ENCODE data around the gene CFAP45.

DNA sequence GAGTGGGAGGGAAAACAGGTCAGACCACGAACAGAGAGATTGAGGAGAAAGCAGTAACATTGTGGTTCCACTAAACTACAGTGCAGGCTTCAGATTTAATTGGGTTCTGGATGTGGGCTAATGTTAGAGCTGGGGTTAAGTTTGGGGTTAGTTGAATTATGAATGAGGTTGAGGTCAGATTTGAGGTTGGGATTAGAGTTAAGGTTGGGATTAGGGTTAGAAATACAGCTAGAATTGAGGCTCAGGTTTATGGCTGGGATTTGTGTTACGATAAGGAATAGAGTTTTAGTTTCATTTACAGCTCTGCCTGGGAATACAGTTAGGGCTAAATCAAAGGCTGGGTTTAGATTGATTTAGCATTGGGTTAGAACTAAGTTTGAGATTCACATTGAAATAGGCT is 35.7 kb downstream of the CFAP45 start:
- TF ChIP-seq, protein P1, sequence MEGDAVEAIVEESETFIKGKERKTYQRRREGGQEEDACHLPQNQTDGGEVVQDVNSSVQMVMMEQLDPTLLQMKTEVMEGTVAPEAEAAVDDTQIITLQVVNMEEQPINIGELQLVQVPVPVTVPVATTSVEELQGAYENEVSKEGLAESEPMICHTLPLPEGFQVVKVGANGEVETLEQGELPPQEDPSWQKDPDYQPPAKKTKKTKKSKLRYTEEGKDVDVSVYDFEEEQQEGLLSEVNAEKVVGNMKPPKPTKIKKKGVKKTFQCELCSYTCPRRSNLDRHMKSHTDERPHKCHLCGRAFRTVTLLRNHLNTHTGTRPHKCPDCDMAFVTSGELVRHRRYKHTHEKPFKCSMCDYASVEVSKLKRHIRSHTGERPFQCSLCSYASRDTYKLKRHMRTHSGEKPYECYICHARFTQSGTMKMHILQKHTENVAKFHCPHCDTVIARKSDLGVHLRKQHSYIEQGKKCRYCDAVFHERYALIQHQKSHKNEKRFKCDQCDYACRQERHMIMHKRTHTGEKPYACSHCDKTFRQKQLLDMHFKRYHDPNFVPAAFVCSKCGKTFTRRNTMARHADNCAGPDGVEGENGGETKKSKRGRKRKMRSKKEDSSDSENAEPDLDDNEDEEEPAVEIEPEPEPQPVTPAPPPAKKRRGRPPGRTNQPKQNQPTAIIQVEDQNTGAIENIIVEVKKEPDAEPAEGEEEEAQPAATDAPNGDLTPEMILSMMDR (IDR thresholded peaks at IDR 0.05): no peak
- TF ChIP-seq POLR2A (IDR thresholded peaks at IDR 0.05) (no peak), POLR2AphosphoS5 (IDR thresholded peaks at IDR 0.05) (no peak), EP300 (IDR thresholded peaks at IDR 0.05) (no peak)
